NCI-H748 (cell line): Measurements from ENCODE around the gene THSD4.
"Not testable (repeated sequence)": the region's sequence is repeated elsewhere in the genome, so short reads cannot be mapped to it uniquely, and the experiment has no call there.

Source experiments
- DNase-seq: peaks from one replicate; lab custom pipeline; 2025; ENCODE audit not compliant: unreplicated experiment; lab: John Stamatoyannopoulos, UW

THSD4 gene

DNA sequence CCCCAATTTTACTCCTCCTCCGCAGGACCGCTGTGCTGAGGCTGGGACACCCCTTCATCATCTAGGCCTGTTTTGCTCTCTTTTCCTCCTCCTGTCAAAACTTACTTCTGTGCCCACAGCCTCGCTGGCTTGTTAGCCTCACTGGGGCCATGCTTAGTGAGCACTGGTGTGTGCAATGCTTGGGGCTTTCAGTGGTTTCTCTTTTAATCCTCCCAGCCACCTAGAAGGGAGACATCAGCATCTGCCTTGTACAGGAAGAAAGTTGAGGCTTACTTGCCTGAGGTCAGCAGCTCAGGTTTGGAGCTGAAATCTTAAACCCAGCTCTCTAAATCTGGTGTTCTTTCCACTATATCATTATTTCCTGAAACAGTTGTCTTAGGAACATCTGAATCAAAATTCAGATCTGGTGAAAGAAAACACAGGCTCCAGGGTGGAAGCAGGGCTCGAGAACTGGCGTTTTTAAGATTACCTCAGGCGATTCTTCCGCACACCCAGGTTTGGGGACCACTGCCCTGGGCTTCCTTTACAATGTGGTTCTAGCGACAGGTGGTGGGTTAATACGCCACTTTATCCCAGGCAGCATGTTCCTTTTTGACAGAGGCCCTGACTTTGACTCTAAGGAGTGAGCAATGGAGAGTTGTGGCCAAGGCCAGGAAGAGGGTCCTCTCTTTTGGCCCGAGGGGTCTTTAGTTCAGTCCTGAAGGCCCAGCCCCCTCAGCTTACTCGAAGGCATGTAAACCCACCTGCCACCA is 3.8 kb downstream of the THSD4 start:
- DNase-seq: no peak

DNA sequence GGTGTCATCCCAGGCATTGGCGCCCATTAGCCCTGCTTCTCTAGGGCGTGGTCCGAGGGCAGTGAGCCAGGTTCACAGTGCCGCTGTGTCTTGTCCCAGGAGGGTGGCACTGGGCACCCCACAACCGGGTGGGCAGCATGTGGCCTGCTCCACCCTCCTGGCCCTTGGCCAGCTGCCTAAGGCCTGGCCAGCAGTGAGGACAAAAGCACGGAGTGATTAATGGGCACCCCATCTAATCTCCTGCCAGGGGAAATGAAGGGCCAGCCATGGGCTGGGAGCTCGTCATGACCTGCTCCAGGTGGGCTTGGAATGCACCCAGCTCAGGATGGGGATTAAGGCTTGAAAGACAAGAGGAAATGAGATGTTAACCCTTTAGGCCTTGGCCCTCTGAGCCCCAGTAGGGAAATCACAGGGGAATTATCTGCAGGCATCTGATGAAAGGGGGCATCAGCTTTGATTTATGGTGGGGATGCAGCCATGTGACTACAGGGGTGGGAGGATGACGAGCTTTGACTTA is 5.2 kb downstream of the THSD4 start:
- DNase-seq: peak; percentile 36

DNA sequence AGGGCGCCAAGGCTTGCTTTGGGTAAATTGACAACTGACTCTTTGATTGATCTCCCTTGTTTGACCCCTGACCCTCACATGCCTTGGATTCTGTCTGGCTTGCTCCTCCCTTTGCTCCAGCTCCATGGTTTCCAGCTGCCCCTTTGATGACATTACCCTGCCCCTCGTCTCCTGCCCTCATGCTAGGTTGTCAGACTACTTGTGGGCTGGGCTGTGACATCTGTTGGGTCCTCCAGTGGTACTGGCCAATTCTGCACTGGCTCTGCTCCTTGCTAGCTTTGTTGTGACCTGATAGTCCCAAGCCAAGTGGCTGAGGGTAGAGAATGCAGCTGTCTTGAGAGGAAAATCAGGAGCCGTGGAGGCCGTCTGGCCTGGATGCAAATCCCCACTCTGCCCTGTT is 6.2 kb downstream of the THSD4 start:
- DNase-seq: no peak

GRCh38 chr15:71124937-71125790 is 9.9 kb downstream of the THSD4 start:
- no peak for DNase-seq

DNA sequence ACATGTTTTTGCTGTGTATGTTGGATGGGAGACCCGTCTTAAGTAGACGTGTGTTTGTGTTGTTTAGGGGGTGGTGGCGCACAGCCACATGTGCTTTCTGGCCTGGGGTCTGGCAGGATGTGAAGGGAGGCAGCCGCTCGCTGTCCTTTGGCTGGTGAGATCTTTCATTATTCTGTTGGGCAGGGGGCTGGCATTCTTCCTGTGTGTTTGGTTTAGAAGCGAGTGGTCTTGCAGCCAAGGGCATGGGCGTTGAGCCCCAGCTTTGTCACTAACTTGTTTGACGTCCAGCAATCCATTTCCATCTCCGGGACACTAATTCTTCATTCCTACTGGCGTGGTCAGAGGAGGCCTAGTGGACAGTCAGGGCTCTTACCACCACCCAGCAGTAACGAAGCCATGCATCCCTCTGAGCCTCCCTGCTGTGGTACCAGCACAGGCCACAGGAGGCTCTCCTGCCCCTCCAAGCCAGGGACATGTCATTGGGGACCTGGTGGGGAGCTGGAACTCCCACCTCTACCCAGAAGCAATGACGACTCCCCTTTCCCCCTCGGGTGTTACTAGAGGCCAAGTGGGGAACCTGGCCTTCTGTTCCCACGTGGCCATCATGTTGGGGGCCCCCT is 10.7 kb downstream of the THSD4 start:
- DNase-seq: no peak

GRCh38 chr15:71127083-71127482 is 11.8 kb downstream of the THSD4 start:
- DNase-seq: no peak

- not testable (repeated sequence) for DNase-seq
Measured at GRCh38 chr15:71128159-71128558, 12.9 kb downstream of the THSD4 start.

DNA sequence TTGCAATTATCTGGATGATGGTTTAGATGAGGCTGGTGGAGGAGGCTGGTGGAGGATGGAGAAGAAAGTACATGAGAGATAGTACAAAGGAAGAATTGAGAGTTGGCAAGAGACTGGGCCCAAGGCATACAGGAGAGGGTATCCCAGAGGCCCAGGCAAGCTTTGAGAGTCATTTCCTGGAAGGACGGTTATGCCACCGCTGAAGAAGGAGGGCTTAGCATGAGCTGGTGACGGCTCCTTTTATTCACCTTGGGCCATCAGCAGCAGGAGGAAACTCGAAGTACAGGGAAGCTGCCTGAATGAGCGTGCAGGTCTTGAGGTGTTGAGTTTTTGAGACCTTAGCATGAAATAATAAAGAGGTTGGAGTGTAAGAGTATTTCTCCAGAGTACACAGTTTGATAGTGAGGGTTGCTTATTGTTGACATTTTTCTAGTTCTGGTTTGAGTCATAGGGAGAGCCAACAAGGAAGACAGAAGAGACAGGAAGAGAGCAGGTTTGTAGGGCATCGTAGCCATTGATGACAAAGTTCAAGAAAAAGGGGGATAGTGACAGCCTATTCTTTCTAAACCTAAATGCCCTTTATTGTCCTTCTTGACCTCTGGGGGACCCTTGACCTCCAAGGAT is 13.8 kb downstream of the THSD4 start:
- DNase-seq: no peak

DNA sequence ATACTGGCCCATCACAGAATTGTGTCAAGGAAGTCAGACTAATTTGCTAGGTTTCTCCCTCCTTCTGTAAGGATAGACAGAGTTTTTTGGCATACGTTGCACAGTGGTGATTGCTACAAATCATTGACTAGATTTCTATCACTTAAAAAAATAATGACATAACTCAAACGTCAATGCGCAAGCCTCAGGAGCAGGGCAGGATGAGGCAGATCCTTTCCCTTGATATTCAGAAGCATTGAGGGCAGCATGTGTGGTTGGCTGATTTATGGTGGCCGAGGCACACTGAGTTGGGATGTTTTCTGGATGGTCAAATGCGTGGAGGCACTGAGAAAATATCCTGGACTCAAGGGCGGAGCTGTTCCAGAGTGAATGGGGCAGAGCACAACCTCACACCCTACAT is 14.4 kb downstream of the THSD4 start:
- DNase-seq: no peak

- DNase-seq: no peak
Measured at GRCh38 chr15:71131601-71132362, 16.5 kb downstream of the THSD4 start.

DNA sequence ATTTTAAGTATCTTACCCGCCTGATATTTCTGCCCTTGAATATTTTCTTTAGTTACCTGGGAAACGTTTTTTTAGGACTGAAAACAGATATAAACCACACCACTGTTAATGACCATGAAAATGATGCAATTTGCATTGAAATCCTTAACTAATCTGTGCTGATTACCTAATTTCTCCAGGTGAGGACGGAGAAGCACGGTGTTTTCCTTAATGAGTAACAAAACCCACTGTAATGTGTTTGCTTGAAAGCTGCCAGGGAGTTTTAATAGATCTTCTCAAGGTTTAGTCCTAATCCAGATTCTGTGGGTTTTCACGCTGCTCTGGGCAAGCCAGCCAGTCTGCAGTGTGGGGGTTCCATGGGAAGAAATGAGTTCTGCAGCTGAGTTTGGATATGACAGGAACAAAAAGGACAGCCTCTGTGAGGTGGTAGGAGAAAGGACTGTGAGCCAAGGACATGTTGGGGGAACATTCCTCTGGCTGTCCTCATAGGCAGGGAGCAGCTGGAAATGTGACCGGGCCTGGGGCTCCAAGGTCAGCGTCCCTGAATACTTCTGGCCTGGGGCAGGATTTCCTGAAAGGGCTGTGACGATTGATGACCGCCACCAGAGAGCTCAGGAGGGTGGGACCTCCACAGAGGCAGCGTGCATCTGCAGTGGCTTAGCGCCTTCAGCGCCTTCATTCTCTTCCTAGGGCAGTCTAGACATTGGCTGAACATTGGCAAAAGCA is 18.6 kb downstream of the THSD4 start:
- DNase-seq: no peak

- DNase-seq: no peak
Measured at GRCh38 chr15:71136159-71136783, 21.0 kb downstream of the THSD4 start.

DNA sequence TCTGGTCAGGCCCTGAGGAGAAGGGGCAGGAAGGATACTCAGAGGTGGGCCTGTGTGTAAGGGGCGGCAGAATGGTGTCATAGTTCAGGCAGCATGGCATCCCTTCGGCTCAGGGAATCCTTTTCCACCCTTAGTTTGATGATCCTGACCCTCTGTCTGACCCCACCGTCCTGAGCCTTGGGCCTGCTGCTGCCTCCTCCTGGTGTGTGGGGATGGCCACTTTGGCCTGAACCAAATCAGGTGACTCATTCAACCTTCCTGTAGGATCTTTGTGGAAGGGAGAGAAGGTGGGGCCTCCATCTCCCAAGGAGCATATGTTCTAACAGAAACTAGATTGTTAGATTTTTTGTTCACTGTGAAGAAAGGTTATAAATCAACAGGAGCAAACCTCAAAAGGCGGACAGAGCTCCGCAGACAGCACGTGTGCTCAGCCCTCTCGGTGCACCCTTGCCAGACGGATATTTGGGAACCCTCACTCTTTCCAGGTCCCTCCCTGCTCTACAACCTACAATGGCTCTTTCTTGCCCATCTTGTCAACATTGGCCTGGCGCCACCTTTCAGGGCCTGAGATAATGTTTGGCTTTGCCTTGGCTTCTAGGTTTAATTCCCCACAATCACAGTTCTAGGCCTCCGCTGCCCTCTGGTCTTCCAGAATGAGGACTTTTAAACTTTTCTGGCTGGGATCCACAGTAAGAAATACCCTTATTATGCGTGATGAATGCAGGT is 21.7 kb downstream of the THSD4 start:
- no peak for DNase-seq

- DNase-seq: no peak
Measured at GRCh38 chr15:71138473-71138872, 23.2 kb downstream of the THSD4 start.

- peak; percentile 16 for DNase-seq
Measured at GRCh38 chr15:71139241-71139640, 24.0 kb downstream of the THSD4 start.

DNA sequence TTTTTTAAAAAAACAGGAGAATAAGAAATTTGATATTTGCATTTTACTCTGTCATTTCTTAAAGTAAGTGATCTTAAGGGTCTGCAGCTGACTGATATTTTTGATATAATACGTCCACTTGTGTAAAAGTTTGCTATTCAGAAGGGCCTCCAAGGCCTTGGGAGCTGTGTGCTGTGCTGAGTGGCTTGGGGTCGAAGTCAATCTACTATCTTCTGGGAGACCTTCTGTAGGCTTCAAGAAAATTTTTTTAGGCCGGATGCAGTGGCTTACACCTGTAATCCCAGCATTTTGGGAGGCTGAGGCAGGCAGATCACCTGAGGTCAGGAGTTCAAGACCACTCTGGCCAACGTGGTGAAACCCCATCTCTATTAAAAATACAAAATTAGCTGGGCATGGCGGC is 26.3 kb downstream of the THSD4 start:
- DNase-seq: no peak

GRCh38 chr15:71142780-71143179 is 27.5 kb downstream of the THSD4 start:
- no peak for DNase-seq

DNA sequence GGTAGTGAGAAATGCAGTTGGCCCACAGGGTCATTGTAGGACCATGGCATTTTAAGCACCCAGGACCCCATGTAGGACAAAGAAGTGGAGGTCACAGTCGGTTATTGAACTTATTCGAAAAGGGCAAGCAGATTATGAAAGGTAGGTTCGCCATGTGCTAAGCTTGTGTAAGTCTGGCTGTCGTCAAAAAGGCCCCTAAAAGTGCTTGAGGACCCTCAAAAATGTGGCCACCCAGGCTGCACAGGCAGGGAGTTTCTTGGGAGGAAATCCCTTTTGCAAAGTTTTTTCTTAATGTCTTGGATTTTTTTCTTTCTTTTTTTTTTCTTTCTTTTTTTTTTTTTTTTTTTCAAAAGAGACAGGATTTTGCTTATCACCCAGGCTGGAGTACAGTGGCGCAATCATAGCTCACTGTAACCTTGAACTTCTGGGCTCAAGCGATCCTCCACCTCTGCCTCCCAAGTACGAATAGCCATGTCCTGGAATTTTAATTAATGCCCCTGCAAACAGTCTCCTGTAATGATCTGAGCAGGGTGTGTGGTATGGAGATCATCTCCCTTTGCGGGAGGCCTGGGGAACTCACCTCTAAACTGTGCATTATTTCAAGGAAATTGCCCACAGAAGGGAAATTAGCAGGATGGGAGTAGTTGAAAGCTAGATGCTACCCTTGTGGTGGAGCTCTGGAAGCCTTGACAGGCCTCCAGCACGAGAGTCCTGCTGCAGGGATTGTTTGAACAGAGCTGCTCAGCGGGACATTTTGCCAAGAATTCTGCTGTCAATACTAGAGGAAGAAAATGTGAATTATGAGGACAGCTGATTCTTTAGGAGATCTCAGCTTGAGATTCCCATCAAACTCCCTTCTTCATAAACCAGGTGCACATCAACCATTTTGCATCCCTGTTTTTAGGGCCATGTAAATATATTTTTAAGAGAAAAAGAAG is 28.4 kb downstream of the THSD4 start:
- no peak for DNase-seq
